Measurements from ENCODE around the gene EZR. TPM values are rescaled to one million over a fixed set of nuclear protein-coding genes. Genes with fewer than 3 reads are reported as not detected.

Gene EZR
- total RNA-seq, 4 donors from 2014 or later, result 208 to 339 (median 285) TPM

DNA sequence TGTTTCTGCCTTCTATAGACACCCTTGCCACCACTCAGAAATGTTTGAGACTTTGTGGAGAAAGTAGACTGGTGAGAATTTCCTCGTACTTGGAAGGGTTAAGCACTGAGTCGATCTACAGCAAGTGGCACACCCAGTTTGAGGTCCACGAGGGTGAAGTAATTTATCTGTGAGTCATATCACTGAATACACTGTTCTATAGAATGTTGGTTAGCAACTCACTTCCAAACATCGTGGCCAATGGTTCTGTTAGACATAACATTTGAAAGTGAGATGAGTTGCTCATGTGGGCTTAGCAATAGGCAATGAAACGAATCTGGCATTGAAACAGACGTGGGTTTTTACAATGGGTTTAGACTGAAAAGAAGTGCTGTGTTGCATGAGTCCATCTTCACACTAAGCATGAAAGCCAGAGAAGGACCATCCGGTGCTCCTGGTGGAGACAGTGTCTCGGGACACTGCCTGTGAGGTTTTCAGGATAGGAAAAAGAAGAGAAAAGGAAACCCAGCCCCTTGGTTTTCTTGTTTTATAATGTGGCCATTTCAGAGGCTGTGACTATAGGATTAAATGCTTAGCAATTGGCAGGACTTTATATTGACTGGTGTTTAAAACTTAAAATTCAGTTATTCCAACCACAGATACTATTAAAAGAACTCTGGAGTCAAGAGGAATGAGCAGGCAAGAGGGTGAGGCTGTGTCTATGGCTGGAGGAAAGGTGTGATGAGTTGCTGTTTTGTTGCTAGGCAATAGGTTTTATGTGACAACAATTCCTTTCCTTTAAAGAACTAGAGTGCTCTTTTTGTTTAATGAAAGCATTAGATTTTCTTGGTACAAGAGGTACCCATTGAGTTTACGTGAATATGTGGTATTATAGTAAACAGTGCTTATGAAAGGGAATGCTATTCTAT lies 31.0 kb upstream of the EZR start:
- H3K4me3 ChIP-seq, result no peak overlapping the region
- WGBS, 2 donors, result 14 to 20% methylated on average over 9 of the region's 9 CpGs
- H3K4me1 ChIP-seq, result peaks cover 29 to 80% (median 36%) of the 10 kb centered on the region in 3 donors
- intact Hi-C loops (cut with DNase I), result no loop called here
- no peaks in the 10 kb centered on the region for H3K9me3 ChIP-seq
- TF ChIP-seq POLR2A (IDR thresholded peaks at IDR 0.05), result no peak
- TF ChIP-seq, protein P1, sequence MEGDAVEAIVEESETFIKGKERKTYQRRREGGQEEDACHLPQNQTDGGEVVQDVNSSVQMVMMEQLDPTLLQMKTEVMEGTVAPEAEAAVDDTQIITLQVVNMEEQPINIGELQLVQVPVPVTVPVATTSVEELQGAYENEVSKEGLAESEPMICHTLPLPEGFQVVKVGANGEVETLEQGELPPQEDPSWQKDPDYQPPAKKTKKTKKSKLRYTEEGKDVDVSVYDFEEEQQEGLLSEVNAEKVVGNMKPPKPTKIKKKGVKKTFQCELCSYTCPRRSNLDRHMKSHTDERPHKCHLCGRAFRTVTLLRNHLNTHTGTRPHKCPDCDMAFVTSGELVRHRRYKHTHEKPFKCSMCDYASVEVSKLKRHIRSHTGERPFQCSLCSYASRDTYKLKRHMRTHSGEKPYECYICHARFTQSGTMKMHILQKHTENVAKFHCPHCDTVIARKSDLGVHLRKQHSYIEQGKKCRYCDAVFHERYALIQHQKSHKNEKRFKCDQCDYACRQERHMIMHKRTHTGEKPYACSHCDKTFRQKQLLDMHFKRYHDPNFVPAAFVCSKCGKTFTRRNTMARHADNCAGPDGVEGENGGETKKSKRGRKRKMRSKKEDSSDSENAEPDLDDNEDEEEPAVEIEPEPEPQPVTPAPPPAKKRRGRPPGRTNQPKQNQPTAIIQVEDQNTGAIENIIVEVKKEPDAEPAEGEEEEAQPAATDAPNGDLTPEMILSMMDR (IDR thresholded peaks at IDR 0.05), result no peak
- no peaks in the 10 kb centered on the region for H3K27me3 ChIP-seq
- DNase-seq, result no peak
- H3K36me3 ChIP-seq, result no peaks in the 10 kb centered on the region
- peak overlapping the region; percentile 78 to 94 (median 89) for H3K27ac ChIP-seq

DNA sequence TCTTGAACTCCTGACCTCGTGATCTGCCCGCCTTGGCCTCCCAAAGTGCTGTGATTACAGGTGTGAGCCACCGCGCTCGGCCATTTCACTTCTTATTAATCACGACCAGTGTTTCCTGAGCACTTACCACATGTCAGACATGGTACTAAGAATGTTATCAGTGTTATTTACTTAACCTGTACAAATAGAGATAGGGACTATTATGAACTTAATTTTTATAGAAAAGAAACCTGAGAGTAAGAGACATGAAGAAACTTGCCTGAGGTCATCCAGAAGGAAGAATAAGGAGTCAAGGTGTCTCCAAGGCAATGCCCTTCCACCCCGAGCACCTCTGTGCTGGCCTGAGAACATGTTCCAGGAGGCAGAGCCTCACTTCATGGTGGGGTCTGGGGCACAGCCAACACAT lies 29.3 kb upstream of the EZR start:
- H3K27ac ChIP-seq, result peak overlapping the region; percentile 68 to 94 (median 89)
- DNase-seq, result no peak
- H3K4me1 ChIP-seq, result peaks cover 13 to 65% (median 26%) of the 10 kb centered on the region in 3 donors
- no peaks in the 10 kb centered on the region for H3K9me3 ChIP-seq
- H3K36me3 ChIP-seq, result no peaks in the 10 kb centered on the region
- WGBS, 2 donors, result 77 to 89% methylated on average over 7 of the region's 7 CpGs
- no peak overlapping the region for H3K4me3 ChIP-seq
- H3K27me3 ChIP-seq, result no peaks in the 10 kb centered on the region
- intact Hi-C loops (cut with DNase I), result no loop called here
- TF ChIP-seq, protein P1 (IDR thresholded peaks at IDR 0.05), result no peak
- no peak for TF ChIP-seq POLR2A (IDR thresholded peaks at IDR 0.05)

DNA sequence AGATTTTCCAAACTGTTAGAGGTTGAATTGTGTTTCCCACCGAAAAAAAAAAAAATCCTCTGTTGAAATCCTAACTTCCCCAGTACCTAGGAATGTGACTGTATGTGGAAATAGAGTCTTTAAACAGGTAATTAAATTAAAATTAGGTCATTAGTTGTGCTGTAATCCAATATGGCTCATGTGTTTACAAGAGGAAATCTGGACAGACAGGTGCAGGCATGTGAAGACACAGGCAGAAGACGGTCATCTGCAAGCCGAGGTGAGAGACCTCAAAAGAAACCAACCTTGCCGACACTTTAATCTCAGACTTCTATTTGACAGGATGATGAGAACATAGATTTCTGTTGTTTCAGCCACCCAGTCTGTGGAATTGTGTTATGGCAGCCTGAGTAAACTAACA lies 28.6 kb upstream of the EZR start:
- H3K4me1 ChIP-seq, result peaks cover 13 to 58% (median 19%) of the 10 kb centered on the region in 3 donors
- TF ChIP-seq, protein P1 (IDR thresholded peaks at IDR 0.05), result no peak
- TF ChIP-seq POLR2A (IDR thresholded peaks at IDR 0.05), result no peak
- H3K4me3 ChIP-seq, result no peak overlapping the region
- H3K9me3 ChIP-seq, result no peaks in the 10 kb centered on the region
- no peaks in the 10 kb centered on the region for H3K27me3 ChIP-seq
- peak overlapping the region; percentile 68 to 94 (median 89) for H3K27ac ChIP-seq
- intact Hi-C loops (cut with DNase I), result no loop called here
- no peaks in the 10 kb centered on the region for H3K36me3 ChIP-seq
- 19 to 46% methylated on average over 4 of the region's 4 CpGs for WGBS, 2 donors
- DNase-seq, result no peak

DNA sequence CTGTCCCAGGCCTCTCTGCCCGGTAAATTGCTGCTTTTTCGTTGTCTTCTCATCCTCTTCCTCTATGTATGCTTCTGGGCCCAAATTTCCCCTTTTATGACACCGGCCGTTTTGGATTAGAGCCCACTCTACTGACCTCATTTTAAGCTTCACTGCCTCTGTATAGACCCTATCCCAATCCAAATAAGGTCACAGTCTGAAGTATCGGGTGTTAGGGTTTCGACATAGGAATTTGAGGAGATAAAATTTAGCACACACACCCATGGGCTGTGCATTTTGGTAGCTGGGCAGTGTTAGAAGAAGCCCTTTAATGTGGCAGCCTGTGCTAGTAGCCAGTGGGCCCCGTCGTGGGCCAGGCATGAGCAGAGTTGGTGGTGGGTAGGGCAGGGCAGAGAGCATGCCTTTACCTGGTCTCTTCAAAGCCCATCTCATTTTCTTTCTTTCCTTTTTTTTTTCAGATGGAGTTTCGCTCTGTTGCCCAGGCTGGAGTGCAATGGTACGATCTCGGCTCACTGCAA lies 27.9 kb upstream of the EZR start:
- Histone ChIP-seq H3K4me1 (peaks cover 7 to 51% (median 14%) of the 10 kb centered on the region in 3 donors), H3K27me3 (no peaks in the 10 kb centered on the region), H3K4me3 (no peak overlapping the region), H3K9me3 (no peaks in the 10 kb centered on the region), H3K36me3 (no peaks in the 10 kb centered on the region), H3K27ac (peak overlapping the region in 3 of 4 donors; percentile 87 to 94 (median 91))
- TF ChIP-seq, protein P1 (IDR thresholded peaks at IDR 0.05), result no peak
- no peak for TF ChIP-seq POLR2A (IDR thresholded peaks at IDR 0.05)
- intact Hi-C loops (cut with DNase I), result no loop called here
- DNase-seq, result no peak
- 77 to 81% methylated on average over 10 of the region's 11 CpGs for WGBS, 2 donors

Measured in esophagus squamous epithelium (tissue), 5 donors.